KOPT-K1 (cell line): ENCODE results near the gene NCOA1.

ENCODE experiments used
- H3K27ac ChIP-seq: fragments of 200-600 bp; sonication (generic); 2 replicates; pipeline ENCODE4 v1.5.1; 2016; ENCODE audit warnings: antibody characterized with exemption, mild to moderate bottlenecking, low read depth, low read length; ENCODE audit not compliant: poor library complexity, severe bottlenecking
- H3K36me3 ChIP-seq: fragments of 200-600 bp; sonication (generic); 2 replicates; pipeline ENCODE4 v1.5.1; 2017; ENCODE audit warnings: antibody characterized with exemption, mild to moderate bottlenecking, low read length, moderate library complexity; ENCODE audit not compliant: insufficient read depth
- H3K9me3 ChIP-seq: fragments of 200-600 bp; sonication (generic); 2 replicates; pipeline ENCODE4 v1.5.1; 2017; ENCODE audit warnings: antibody characterized with exemption, low read length, mild to moderate bottlenecking; ENCODE audit not compliant: insufficient read depth, poor library complexity, severe bottlenecking

NCOA1 gene

DNA sequence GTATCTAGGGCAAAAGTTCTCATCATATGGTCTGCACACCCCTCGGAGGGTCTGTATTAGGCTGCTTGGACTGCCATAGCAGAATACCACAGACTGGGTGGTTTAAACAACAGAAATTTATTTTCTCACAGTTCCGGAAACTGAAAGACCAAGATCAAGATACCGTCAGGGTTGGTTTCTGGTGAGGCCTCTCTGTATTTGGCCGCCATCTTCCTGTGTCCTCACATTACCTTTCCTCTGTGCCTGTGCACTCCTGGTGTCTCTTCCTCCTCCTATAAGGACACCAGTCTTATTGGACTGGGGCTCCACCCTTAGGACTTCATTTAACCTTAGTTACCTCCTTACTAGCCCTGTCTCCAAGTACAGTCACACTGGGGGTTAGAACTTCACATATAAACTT is 132.5 kb downstream of the NCOA1 start:
- Histone ChIP-seq H3K9me3 (no peaks in the 10 kb centered on the region), H3K36me3 (no peaks in the 10 kb centered on the region), H3K27ac (peak overlapping the region; percentile 15)

DNA sequence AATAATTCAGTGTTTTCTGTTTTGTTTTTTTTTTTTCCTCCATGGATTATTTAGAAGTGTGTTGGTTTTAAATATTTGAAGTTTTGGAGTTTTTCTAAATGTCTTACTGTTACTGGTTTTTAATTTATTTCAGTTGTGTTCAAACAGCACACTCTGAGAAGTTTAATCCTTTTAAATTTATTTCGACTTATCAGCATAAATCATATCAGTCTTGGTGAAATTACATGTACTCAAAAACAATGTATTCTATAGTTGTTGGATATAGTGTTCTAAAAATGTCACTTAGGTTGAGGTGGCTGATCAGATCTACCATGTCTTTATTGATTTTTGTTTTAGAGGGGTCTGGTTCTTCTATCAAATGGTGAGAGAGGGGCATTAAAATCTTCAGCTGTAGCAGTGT is 134.7 kb downstream of the NCOA1 start:
- Histone ChIP-seq H3K9me3 (no peaks in the 10 kb centered on the region), H3K27ac (no peak overlapping the region), H3K36me3 (no peaks in the 10 kb centered on the region)

DNA sequence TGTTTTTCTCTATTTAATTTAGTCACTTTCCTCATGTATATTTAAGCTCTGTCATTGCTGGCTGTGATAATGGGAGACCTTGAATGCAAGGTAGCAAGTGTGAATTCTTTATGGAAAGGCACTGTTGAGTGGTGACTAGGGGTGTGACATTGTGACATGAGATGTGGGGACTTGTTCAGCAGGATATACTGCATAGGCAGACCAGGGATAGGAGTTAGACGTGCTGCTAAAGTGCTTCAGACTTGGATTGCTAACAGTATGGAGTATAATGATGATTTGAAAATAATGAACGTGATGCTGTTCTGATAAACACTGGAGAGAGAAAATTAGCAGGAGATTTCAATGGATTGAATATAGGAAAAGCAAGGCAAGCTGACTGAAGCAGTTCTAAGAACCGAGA is 135.1 kb downstream of the NCOA1 start:
- Histone ChIP-seq H3K9me3 (no peaks in the 10 kb centered on the region), H3K27ac (no peak overlapping the region), H3K36me3 (no peaks in the 10 kb centered on the region)

DNA sequence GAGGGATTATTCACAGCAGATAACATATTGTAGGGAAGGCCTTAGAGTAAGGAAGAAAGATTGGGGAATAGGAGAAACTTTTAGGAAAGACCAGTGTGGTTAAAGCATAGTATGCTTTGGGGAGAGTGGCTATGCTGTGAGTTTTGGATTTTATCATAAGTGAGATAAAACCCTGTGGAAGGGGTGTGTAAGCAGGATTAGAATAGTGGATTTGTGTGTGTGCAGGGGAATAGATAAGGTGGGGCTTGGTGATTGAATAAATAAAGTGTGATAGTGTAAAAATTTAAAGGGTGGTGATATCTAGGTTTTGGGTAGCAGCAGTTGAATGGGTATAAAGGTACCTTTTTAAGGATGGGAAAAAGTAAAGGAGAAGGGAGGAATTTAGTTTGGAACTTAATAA is 137.7 kb downstream of the NCOA1 start:
- Histone ChIP-seq H3K9me3 (no peaks in the 10 kb centered on the region), H3K36me3 (no peaks in the 10 kb centered on the region), H3K27ac (no peak overlapping the region)

DNA sequence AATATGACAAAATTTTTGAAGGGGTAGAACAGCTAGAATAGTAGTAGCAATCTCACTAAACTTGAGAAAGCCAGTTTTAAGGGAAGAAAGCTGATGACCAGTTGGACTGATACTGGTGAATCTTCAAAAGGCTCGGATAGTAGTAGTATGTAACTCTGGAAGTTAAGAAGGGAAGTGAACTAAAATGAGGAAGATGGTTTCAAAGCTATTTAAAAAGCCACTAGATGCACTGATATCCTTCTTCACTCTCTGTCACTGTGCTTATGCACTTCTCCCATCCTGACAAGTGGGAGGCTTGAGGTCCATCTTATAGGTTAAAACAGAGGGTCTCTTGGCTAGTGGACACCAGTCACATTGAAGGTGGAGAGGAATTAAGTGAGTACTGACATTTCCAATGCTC is 141.1 kb downstream of the NCOA1 start:
- no peaks in the 10 kb centered on the region for H3K36me3 ChIP-seq
- H3K27ac ChIP-seq: no peak overlapping the region
- H3K9me3 ChIP-seq: no peaks in the 10 kb centered on the region

DNA sequence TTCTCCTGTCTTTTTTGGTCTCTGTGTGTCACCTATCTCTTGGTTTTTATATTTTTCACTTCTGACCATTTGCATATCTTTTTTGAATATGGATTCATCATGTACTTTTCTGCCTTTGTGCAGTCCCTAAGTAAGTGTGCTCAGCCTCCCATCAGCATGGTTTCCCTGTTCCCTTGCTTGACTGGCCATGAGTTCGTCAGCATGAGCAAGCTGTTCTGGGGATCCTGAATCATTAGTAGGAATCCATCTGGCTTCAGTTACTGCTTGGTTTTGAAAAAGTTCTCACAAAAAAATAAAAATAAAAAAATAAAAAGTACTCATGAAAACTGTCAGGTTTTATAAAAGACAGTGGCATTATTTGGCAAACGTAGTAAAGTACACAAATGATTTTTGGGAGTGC is 144.1 kb downstream of the NCOA1 start:
- H3K27ac ChIP-seq: no peak overlapping the region
- peaks cover 14% of the 10 kb centered on the region for H3K9me3 ChIP-seq

DNA sequence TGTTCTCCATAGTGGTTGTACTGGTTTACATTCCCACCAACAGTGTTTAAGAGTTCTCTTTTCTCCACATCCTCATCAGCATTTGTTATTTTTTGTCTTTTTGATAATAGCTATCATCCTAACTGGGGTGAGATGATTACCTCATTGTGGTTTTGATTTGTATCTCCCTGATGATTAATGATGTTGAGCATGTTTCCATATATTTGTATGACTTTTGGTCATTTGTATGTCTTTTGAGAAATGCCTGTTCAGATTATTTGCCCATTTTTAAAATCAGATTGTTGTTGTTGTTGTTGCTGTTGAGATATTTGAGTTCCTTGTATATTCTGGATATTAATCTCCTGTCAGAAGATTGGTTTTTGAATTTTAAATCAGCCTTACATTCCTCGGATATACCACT is 147.5 kb downstream of the NCOA1 start:
- H3K36me3 ChIP-seq: no peaks in the 10 kb centered on the region
- H3K9me3 ChIP-seq: peaks cover 14% of the 10 kb centered on the region
- H3K27ac ChIP-seq: no peak overlapping the region

More for the DNA sequence above, 144.1 kb downstream of the NCOA1 start:
- no peaks in the 10 kb centered on the region for H3K36me3 ChIP-seq

DNA sequence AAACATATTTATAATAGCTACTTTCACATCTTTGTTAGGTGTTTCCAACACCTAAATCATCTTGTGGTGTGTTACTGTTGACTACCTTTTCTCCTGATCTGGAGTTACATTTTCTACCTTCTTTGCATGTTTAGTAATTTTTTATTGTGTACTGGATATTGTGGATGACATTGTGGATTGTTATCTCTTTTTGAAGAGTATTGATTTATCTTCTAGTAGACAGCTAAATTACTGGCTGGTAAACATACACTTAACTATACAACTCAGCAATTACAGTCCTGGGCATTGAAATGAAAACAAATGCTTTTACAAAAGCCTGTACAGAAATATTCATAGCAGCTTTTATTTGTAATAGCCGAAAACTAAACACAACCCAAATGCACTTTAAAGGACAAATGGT is 151.3 kb downstream of the NCOA1 start:
- Histone ChIP-seq H3K36me3 (no peaks in the 10 kb centered on the region), H3K9me3 (peaks cover 14% of the 10 kb centered on the region), H3K27ac (no peak overlapping the region)

DNA sequence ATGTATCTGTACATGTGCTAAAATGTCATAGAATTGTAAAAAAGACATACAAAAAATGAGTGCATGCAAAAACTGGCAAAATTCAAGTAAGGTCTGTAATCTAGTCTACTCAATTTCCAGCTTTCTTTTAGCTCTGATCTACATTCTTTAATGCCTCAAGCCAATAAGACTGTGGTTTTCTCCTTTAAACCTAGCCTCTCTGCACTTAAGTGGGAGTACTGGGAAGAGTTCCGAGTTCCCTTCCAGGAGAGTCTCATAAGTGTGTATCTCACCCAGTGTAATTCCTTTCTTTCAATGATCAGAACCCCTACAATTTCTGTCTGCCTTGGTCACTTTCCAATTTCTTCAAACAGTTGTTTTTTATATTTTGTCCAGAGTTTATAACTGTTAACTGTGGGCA is 152.0 kb downstream of the NCOA1 start:
- Histone ChIP-seq H3K36me3 (no peaks in the 10 kb centered on the region), H3K27ac (no peak overlapping the region), H3K9me3 (peaks cover 7% of the 10 kb centered on the region)

DNA sequence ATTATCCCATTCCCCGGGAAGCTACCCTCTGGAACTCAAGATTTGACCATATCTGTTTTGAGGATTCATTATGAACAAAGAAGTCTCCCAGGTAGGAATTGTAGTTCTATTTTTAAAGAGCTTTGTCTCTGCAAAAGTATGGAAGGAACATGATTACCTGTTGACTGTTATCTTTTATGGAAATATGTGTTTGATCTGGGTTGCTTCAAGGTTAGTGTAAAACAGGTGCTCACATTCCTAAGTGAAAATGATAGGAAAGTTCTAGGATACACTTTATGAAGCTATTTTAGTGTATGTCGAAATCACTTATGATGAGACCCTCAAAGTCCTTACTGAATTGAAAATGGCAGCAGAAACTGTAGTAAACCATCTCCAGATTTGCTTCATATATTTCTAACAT is 153.0 kb downstream of the NCOA1 start:
- Histone ChIP-seq H3K9me3 (no peaks in the 10 kb centered on the region), H3K27ac (no peak overlapping the region), H3K36me3 (no peaks in the 10 kb centered on the region)

DNA sequence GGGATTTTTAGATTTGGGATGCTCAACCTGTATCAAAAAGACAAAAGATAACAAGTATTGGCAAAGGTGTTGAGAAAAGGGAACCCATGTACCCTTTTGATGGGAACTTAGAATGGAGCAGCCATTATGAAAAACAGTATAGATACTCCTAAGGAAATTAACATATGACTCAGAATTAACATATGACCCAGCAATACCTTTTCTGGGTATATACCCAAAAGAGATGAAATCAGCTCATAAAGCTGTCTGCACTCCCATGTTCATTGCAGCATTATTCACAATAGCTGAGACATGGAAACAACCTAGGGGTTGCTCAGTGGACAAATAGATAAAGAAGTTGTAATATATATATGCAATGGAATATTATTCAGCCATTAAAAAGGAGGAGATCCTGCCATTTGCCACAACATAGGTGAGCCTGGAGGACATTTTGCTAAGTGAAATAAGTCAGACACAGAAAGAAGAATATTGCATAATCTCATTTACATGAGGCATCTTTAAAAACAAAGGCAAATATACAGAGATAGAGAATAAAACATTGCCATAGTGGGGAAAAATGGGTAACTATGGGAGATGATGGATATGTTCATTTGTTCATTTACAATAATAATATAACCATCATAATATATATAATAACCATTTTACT is 160.1 kb downstream of the NCOA1 start:
- no peak overlapping the region for H3K27ac ChIP-seq
- no peaks in the 10 kb centered on the region for H3K36me3 ChIP-seq
- no peaks in the 10 kb centered on the region for H3K9me3 ChIP-seq

DNA sequence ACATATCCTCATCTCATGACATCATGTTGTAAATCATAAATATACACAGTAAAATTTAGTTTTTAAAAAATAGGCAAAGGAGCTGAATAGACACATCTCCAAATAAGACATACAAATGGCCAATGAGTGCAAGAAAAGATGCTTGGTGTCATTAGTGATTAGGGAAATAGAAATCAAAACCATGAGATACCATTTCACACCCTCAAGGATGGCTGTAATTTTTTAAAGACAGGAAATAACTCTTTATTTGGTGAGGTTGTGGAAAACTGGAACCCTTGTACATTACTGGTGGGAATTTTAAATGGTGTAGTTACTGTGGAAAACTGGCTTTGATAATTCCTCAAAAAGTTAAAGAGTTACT is 160.6 kb downstream of the NCOA1 start:
- Histone ChIP-seq H3K27ac (no peak overlapping the region), H3K9me3 (no peaks in the 10 kb centered on the region), H3K36me3 (no peaks in the 10 kb centered on the region)

DNA sequence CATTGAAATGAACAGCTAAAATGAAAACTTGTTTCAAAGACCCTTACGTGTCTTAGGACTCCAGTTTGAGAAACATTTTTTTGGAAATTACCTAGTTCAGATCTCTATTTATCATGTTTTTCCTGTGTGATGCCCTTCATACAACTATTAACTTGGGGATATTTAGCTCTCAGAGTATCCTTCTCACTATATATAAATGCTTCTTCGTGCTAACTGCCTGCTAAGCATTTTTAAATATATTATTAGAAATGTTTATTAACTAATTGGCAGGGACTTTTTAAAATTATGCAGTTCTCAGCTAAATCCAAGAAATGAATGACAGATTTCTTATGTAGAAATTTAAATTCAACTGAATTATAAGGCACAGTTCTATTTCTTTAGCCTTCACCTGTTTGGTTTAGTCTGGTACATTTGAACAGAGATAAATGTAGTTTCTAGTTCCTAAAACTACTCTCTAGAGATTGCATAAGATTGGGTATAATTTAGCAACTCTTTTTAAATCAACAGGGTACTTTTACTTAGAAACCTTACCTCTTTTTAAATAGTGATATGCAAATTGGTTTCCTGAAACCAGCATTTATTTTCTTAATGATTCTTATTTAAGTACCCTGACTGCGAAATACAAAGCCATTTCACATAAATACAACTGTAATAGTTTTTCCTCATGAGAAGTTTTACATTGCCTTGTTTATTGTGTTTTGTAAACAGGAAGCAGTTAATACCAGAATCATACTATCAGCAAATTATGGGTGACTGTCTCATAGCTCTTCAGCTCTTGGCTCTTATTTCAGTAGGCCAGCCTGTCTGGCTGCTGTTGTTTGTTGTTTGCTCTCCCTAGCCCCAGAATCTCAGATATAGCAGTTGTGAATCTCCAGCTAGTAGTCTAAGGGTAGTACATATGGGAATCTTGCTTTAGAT is 161.5 kb downstream of the NCOA1 start:
- Histone ChIP-seq H3K27ac (no peak overlapping the region), H3K9me3 (no peaks in the 10 kb centered on the region), H3K36me3 (no peaks in the 10 kb centered on the region)

DNA sequence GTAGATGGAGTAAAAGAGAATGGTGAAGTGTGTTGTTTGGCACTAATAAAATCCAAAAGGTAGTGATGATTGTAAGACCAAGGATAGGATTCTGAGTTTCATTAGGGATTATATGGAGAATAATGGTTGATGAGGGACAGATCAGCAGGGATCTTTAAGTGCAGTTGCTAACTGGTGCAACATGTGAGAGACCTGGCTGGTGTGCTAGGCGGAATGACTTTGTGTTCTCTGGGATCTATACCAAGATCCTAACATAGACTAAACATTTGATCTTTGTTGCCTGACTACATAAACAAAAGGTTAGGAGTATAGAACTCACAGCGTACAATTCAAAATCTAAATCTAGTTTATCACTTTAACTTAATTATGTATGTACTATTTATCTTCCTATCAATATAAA is 166.8 kb downstream of the NCOA1 start:
- Histone ChIP-seq H3K9me3 (no peaks in the 10 kb centered on the region), H3K36me3 (peaks cover 4% of the 10 kb centered on the region; the same call in 1 of the 2 replicates), H3K27ac (no peak overlapping the region)

DNA sequence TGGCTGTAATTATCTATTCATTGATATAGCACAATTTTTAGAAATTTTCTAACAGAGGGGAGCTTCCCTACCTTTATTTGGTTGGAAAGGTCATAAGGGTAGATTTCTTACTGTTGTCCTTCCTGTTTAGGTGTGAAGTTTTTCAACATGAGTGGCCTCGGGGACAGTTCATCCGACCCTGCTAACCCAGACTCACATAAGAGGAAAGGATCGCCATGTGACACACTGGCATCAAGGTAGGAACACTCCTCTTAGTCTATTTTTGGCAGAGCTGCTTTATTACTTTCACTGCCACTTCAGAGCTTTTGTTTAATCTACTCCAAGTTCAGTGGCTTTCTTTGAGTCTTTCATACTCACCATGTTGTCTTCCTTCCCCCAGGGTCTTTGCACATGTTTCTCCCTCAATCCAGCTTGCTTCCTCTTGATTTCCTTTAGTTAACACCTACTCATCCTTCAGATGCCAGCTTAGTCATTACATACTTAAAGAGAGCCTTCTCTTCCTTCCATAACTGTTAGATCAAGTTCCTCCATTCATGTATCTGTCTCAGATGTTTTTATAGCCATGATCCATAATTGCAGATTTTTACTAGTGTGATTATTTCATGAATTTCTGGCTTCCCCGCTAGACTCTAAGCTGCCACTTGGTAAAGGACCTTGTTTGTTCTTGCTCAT is 167.6 kb downstream of the NCOA1 start:
- peaks cover 4% of the 10 kb centered on the region; the same call in 1 of the 2 replicates for H3K36me3 ChIP-seq
- H3K27ac ChIP-seq: no peak overlapping the region

More for the DNA sequence above, 167.6 kb downstream of the NCOA1 start:
- H3K9me3 ChIP-seq: no peaks in the 10 kb centered on the region
